ENCODE measurements around the gene RNASE12.

DNA sequence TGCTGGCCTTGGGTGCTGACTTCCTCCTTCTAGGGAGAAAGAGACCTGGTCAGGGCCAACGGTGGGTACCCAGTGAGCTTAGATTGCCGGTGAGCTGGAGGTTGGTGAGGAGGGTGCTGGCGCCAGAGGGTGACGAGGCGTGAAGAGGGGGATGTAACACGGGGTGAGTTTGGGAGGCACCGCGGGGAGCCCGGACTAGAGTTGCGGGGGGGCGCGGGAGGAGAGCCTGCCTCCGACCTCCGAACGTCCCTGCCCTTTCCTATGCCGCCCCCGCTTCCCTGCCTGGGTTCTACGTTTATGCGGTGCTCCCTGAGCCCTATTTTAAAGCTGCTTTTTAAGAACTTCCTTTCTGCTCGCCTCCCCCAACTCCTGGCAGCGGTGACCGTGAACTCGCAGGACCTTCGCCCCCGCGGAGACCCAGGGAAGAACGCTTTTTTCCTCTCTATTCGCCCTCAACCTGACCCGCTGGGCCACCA, 31.7 kb upstream of the RNASE12 start:
- TF ChIP-seq, protein P1, sequence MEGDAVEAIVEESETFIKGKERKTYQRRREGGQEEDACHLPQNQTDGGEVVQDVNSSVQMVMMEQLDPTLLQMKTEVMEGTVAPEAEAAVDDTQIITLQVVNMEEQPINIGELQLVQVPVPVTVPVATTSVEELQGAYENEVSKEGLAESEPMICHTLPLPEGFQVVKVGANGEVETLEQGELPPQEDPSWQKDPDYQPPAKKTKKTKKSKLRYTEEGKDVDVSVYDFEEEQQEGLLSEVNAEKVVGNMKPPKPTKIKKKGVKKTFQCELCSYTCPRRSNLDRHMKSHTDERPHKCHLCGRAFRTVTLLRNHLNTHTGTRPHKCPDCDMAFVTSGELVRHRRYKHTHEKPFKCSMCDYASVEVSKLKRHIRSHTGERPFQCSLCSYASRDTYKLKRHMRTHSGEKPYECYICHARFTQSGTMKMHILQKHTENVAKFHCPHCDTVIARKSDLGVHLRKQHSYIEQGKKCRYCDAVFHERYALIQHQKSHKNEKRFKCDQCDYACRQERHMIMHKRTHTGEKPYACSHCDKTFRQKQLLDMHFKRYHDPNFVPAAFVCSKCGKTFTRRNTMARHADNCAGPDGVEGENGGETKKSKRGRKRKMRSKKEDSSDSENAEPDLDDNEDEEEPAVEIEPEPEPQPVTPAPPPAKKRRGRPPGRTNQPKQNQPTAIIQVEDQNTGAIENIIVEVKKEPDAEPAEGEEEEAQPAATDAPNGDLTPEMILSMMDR (IDR thresholded peaks at IDR 0.05; ENCODE audit: low read length): no peak
- no peak for TF ChIP-seq EZH2 (optimal IDR thresholded peaks at IDR 0.05; ENCODE audit: low read depth, low read length)
